Measurements from ENCODE around the gene TEX11.

DNA sequence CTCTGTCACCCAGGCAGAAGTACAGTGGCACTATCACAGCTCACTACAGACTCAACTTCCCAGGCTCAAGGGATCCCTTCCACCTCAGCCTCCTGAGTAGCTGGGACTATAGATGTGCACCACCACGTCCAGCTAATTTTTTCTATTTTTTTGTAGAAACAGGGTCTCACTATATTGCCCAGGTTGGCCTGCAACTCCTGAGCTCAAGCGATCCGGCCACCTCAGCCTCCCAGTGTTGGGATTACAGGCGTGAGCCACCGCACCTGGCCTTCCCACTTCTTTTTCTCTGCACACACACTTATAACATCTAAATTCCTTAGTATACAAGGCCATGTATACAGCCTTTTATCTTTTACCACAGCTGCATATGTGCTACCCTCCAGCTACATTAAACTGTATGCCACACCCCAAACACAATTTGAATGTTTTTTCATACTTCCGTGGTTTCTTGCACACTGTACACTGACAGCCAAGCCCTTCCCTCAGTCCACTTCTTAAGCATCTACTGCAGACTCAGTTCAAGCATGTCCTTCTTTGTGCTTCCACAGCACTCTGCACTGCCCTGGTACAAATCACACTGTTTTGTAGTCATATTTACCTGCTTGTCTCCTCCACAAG, 15.9 kb upstream of the TEX11 start:
- no peak for TF ChIP-seq EZH2phosphoT487 (IDR thresholded peaks at IDR 0.05; ENCODE audit: insufficient read depth, low read depth)
- TF ChIP-seq EZH2 (IDR thresholded peaks at IDR 0.05; ENCODE audit: insufficient read depth, poor library complexity, severe bottlenecking), result no peak

Measured in GM23248 (cell line).